NCI-H226 (cell line): ENCODE results near the gene SSBP4.

Experiments
- DNase-seq: peaks from one replicate; pipeline ENCODE4 v3.0.0-alpha.2; 2015

Gene SSBP4

DNA sequence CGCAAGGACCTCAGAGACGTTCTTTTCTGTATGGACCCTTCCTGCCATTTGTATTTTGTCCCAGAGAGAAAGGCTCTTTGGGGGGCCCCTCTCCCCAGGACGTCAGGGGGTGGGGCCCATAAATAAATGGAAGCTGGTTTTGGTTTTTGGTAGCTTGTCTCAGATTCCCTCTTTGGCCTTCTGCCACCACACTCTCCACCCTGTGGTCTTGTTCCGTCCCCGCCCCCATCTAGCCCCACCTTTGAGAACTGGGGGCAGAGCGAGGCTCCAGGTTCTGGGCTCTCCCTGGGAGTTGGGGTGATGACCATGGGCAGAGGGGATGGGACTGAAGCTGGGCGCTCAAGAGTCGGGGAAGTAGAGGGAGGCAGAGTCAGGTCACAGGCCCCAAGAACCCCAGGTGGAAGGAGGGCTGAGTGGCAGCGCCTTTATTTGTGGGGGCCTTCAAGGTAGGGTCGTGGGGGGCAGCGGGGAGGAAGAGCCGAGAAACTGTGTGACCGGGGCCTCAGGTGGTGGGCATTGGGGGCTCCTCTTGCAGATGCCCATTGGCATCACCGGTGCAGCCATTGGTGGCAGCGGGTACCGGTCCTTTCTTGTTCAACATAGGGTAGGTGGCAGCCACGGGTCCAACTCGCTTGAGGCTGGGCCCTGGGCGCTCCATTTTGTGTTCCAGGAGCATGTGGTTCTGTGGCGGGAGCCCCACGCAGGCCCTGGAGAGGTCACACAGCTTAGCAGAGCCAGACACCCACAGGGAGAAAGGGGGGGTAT, 15.4 kb downstream of the SSBP4 start:
- no peak for DNase-seq

DNA sequence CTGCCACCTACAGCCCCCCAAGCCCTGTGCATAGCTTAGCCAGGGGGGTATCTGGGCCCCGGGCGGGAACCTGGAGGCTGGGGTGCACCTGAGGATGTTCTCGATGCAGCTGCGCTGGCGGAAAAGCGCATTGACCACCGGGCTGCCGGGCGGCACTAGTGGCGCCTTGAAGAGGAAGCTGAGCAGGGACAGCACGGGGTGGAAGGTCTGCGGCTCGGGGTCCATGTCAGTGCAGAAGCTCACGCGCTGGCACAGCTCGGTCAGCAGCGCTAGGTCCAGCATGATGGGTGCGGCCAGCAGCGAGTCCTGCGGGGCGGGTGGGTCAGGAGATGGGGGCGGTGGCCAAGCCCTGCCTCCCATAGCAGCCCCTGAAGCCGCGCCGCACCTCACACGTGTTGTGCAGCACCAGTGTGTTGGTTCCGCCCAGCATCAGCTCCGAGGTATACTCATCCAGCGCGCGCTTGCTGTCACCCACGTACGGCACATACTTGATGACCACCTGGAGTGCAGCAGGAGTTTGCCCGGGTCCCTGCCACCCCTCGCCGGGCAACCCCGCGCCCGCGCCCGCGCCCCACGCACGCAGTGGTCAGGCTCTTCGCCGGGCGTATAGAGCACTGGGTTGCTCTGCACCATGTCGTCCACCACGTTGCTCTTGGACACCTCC, 16.1 kb downstream of the SSBP4 start:
- no peak for DNase-seq

DNA sequence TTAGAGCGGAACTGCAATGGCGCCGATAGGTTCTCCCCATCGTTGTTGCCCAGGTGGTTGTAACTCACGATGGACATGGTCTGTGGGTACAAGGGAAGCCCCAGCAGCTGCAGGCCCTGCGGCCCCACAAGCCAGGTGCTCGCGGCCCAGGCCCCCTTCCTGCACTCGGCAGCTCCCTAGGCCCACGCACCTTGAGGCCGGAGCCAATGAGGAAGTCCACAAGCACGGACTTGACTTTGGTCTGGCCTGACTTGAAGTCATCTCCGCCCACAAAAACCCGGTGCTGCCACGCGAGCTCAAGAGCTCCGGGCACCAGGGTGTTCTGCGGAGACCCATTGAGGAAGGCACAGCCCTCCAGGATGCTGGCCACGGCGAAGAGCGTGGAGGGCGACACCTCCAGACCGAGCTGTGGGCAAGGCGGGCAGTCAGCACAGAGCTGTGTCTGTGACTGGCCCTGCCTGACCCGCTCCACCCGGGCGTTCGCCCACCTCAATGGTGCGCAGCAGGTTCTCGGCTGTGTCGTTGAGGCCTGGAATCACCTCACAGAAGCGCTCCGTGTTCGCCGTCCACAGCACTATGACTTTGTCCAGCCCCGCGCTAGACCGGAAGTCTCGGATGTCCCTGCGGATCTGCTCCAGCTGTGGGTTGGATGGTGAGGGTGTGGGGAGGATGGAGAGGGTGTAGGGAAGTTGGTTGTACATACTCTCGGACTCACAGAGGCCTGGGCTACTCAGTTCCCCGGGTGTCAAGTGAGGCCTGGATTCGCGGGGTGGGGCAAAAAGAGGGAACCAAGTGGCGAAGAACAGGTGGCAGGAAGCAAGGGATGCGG, 16.9 kb downstream of the SSBP4 start:
- no peak for DNase-seq

DNA sequence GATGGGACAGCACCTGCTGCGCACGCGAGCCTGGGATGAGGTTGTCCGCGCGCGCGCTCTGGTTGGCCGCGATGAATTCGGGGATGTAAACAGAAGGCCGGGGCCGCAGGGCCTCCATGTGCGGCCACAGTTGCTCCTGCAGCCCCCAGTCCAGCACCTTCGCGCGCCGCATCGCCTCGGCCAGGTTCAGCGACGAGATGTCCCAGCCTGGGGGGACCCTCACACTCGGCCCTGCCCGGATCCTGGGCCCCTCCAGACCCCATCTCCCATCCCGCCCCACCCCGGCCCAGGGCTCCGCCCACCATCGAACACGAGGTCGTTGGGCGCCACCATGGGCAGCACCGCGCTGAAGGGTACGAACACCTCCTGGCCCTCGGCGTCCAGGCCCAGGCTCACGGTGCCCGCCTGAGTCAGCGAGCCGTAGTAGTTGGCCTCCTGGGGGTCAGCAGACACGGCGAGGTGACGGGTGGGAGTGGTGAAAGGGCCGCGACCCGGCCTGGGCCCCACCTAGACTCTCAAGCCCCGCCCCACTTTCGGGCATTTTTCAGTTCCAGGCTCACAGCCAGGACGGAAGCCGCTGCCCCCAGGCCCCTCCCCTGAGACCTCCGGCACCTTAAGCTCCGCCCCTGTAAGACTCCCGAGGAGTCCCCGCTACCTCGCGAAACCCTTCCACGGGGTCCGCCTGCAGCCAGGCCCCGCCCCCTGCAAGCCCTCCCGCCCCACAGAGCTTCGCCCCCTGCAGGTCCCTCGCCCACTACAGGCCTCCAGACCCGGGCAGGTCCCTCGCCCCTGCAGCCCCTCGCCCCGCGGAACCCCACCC, 17.7 kb downstream of the SSBP4 start:
- DNase-seq = peak; percentile 90

DNA sequence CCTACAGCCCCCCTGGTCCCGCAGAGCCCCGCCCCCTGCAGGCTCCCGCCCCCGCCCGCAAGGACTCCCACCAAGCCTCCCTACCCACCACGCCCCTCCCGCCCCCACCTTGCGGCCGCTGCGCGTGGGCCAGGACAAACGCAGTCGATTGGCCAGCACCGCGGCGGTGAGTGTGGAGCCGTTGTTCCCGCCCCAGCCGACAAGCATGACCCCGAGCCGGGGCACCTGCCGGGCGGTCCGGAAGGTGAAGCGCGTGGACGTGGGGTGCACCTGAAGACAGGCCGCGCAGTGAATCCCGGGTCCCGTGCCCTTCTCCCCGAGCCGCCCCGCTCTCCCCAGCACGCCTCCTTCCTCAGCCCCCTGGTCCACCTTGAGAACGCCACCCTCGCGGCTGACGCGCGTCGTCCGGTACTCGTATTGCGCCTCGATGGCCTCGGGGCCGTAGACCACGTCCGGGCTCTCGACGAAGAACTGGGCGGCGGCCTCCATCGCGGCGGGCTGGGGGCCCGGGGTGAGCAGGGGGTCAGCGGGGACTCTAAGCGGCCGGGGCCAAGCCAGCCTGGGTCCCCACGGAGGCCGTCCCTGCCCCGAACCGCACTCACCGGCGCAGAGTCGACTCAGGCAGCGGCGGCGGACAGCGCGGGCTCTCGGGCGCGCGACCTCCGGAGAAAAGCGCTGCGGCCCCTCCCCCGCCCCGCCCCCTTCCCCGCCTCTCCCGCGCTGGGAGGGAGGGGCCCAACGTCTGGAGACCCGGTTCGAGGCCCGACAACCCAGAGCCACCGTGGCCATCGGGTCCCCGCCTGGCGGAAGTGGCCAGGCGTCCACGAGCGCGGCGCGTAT, 18.5 kb downstream of the SSBP4 start, which contains the start of gene ISYNA1:
TSS of gene ISYNA1 (minus strand) at position 643 of the 840 bp plus-strand sequence. CDS start at position 489, 154 bp downstream.
- peak; percentile 86 for DNase-seq

DNA sequence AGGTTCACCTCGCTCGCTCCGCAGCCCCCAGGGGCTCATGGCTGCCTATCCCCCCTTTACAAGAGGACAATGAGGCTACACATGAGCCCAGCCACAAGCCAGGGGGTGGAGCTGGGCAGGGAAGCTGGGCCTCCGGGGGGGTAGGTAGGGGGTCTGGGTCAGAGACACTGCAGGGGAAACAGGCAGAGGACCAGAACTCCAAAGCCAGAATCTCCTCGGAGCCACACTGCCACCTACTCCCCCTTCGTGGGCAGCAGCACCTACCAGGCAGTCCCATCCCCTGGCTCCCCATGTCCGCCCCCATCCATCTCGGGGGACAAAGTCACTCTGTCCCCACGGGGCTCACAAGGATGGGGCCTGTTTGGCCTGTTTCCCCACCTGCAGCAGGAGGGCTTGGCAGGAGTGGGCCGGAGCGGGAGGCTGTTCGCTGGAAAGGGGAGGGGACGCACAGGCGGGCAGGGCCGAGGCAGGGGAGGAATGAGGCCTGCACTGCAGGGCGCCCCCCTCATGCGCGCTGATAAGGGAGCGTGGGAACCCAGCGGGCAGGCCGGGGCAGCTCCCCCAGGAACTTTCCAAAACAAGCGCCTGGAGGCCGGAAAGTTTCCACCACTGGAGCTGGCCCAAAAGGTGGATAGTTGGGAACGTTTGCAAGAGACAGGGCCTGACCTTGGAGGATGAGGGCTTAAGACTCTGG, 19.3 kb downstream of the SSBP4 start:
- peak; percentile 97 for DNase-seq

DNA sequence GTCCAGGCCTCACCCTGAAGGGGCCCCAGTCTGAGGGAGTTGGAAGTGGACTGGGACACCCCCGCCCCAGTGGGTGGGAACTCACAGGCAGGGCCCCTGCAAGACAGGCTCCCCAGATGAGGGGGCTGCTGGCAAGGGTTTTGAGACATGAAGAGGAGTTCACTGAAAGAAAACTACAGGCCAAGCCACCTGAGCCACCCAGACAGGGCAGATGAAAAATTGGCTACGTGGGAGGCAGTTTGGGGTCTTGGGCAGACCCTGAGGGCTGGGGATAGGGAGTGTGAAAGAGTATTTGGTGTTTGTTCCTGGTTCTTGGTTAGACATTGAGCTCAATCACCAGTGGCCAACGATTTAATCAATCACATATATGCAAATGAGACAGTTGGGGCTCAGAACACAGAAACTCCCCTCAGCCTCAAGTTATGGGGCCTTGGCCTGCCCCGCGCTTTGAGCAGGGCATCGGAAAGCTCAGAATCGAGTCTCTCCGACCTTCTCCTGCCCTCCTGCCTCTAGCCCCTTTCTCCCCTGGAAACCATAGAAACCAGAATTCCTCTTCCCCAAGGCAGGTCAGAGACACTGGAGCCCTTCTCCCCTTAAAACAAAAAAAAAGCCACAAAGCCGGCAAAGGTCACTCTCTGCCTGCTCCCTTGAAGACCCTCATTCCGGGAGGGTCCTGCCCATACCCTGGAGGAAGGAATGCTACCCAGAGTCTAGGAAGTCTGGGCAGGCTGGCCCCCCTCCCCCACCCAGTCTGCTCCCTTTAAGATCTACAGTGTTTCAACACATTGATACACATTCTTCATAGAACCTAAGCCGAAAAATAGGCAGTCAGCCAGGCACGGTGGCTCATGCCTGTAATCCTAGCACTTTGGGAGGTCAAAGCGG, 20.1 kb downstream of the SSBP4 start:
- peak; percentile 76 for DNase-seq

DNA sequence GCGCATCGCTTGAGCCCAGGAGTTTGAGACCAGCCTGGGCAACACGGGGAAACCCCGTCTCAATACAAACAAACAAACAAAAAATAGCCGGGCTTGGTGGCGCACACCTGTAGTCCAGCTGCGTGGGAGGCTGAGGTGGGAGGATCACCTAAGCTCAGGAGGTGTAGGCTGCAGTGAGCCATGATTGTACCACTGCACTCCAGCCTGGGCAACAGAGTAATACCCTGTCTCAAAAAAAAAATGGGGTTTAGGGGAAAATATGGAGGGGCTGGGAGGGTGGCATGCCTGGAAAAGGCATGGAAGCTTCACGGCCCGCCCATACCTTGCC, 20.7 kb downstream of the SSBP4 start:
- DNase-seq = no peak

DNA sequence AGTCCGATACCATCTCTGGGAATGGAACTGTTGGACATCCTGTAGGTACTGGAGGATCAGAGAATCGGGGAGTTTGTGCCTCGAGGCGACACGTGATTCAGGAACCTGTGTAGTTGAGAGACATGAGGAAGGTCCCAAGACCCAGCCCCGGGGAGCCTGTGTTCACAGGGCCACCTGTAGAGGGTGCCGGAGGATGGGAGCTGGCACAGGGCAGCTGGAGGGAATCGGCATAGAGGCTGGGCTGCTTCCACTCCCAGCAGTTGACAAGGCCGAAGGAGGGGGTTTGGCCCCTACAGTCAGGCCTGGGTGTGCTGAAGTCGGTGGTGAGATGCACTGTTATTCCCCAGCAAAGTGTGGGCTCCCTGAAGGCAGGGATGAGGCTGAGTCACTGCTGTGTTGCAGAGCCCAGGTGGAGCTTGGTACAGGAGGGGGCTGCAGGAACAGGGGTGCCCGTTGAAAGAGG, 21.2 kb downstream of the SSBP4 start:
- DNase-seq = no peak

DNA sequence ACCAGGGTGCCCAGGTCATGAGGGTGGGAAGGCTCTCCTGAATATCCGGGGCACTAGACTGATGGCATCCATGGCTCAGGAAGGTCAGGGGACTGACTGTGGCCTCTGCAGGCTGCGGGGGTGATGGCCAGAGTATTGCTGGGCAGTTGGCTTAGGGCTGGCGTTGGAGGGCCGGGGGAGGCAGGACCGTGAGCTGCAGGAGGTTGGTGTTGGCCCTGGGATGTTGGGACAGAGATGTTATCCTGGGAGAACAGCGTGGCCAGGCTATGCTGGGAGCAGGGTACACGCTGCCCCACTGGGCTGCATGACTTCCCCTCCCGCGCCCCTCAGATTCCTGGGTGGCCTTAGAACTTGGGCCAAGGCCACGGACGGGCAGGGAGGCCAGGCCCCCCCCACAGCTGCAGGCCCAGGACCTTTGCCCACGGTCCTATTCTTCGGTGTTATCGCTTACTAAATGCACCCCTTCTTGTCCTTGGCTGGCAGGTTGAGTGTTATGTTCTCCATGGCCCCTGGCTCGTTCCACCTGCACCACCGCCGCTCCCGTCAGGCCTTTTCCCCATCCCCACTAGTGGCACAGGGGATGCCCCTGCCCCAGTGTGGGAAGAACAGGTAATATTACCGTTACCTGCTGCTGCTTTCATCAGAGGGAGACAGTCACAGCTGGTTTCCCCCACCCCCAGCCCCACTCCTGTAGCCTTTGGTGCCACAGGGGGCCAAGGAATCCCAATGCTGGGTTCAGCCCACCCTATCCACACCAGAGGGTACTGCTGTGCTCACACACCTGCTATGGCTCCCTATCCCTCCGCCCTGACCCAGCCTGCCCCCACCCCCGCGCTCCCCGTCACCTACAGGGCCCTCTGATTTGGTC, 22.0 kb downstream of the SSBP4 start:
- DNase-seq = no peak

DNA sequence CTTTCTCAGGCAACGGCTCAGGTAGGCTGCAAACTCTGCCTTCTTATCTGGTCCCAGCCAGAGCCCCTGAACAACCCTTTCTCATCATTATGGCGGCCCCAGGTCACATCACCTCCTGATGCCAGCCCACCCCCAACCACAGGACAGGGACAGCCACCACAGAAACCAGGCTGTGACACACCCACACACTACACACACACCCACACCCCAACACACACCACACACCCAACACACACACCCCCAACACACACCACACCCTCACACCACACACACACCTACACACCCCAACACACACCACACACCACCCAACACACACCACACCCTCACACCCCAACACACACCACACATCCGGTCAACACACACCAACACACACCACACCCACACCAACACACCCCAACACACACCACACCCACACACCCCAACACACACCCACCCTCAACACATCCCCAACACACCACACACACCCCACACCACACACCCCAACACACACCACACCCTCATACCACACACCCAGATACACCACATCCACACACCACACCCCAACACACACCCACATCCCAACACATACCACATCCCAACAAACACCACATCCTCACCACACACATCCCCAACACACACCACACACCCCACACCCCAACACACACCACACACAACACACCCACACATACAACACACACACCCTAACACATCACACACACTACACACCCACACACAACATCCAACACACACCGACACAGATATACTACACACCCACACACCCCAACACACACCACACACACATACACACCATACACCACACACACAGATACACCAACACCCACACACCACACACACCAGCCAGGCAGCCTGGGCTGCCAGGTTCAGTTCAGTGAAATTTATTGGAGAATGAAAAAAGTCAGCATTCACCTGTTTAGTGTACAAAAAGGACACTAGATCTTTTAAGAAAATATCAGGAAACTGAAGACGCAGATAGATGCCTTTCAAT, 22.9 kb downstream of the SSBP4 start:
- DNase-seq = no peak

DNA sequence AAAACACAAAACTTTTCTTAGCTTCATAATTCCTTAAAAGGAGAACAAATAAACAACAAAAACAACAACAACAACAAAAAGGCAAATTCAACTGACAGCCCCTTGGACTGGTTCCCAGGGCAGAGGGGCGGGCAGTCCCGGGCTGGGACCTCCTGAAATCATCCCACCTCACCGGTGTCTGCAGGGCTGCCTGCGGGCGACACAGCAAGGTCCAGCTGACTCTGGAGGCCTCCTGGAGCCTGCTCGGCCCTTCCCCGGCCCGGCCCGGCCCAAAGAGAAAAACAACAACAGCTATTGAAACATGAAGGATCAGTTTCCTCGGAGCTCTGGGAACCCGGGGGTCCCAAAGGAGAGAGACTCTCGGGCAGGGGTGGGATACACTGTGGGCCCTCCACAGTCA, 23.7 kb downstream of the SSBP4 start:
- DNase-seq = no peak

DNA sequence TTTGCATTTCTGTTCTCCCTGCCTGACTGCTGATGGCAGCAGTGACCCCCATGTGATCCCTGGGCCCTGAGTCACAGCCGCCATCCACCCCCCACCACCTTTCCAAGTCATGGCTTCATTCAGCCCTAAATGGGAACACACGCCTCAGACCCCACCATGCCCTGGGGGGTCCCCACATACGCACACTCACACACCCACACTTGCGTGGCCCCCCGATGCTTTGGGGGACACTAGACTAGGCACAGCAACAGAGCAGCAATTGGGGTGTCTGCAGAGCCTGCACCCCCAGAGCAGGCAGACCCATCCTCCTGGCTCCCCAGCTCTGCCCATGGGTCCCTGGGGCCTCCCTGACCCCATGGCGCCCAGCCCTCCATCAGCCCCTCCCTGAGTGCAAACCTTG, 24.2 kb downstream of the SSBP4 start:
- no peak for DNase-seq

DNA sequence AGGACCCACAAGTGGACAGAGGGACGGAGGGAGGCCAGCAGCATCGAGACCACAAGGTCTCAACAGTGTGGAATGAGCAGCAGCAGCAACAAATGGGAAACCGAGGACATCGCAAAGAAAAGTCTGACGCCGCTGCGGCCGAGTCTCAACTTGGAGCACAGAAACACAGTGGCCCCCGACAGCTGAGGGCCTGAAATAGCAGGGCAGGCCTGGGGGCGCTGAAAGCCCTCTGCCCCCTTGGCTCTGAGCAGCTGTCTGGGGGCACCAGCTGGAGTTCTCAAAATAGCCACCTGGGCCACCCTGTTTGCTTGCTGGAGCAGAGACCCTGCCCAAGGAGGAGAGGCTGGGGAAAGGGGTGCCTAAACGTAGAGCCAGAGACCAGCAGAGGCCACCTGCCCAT, 24.6 kb downstream of the SSBP4 start:
- no peak for DNase-seq

DNA sequence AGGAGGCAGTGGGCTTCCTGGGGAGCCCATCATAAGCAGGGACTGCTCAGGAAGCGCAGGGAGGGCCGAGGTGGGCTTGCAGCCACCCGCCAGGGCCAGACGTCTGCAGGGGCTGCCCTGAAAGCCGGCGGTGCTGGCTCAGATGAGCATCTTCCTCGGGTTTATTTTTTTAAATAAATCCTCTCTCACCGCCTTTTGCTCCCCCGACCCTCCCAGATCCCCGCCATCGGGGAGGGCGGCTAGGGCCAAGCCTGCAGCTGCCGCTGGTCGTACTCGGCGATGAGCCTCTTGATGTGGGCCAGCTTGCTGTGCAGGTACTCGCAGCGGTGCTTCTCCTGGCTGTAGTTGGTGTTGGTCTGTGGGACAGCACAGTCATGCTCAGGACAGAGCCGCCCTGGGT, 25.3 kb downstream of the SSBP4 start:
- no peak for DNase-seq

DNA sequence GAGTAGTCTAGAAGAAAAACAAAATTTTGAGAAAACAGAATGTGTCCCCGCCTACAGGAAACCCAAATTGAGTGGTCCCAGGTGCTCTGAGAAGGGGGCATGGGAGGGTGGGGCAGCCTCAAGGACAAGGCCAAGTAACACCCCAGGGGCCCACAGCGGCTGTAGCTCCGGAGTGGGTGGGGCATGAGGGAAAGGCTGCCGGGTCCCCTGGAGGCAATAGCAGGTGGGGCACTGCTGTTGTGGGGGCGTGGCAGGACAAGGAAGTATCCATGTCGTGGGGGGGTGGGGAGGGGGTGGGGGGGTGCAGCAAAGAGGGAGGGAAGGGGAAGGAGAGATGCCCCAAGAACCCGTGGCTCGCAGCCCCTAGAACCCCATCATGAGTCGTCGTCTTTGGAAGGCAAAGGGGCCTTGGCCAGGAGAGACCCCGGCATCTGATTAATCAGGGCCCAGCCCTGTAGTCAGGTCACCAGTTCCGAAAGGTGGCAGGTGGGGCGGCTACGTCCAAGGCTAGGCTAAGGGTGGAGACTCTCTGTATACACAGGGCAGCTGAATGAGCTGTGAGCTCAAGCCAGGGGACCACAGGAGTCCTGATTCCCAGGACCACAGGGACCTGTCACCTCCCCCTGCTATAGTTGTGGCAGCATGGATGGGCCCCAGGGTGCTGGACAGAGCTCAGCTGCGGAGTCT, 26.2 kb downstream of the SSBP4 start:
- no peak for DNase-seq

DNA sequence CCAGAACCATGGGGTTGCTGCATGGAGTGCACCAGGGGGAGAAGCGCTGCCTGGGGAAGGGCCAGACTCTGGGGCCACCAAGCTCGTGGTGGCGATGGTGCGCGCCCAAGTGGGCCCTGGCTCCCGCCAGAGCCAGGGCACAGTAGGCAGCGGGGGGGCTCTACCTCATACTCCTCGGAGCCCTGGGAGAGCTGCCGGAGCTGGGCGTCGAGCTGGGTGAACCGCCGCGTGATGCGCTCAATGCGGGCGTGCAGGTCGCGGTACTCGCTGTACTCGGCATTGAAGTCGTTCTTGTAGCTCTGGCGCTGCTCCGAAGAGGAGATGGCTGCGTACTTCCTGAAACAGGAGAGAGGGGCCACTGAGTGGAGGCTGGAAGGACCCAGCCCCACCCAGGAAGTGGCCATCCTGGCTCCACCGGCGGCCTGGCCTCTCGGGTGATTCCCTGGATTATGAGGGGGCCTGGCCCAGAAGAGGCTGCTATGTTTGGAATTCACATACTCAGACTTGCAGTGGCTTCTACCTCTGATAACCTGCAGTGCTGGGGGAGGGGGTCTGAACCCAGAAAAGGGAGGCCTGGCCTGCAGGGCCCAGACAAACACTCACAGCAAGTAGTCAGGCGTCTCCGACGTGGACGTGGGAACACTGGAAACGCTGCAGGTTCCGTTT, 27.1 kb downstream of the SSBP4 start:
- DNase-seq = peak; percentile 47
